ENCODE measurements around the gene THEMIS2. TPM values are rescaled to one million over a fixed set of nuclear protein-coding genes. Genes with fewer than 3 reads are reported as not detected.
A peak's percentile ranks its signal among the peaks of the same experiment; 100 is the strongest.

THEMIS2 gene
- total RNA-seq, 1 donor = 270 TPM

DNA sequence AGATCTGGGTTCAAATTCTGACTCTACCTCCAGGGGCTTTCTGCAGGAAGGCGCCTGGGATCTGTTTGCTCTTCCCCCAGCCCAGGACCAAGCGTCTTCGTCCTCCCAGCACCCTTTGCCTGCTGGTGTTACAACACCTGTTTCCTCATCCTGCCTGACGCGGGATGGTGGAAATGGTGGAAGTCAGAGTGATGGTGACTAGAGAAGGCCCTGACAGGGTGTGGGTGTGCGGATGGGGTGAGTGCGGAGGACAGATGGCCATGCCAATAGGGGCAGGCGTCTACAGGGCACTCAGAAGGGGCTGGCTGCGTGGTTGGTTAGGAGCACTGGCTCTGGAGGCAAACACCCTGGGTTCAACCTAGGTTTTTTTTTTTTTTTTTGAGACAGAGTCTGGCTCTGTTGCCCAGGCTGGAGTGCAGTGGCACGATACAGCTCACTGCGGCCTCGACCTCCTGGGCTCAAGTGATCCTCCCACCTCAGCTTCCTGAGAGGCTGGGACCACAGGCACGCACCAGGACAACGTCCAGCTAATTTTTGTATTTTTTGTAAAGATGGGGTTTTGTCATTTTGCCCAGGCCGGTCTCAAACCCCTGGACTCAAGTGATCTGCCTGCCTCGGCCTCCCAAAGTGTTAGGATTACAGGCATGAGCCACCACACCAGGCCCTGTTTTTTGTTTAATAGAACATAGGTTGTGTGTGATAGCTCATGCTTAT is 1.5 kb downstream of the THEMIS2 start:
- Histone ChIP-seq H3K4me1 (ENCODE audit: insufficient read depth, low read length) (peaks cover 90% of the 10 kb centered on the region), H3K9me3 (ENCODE audit: low read depth, low read length) (no peaks in the 10 kb centered on the region), H3K27me3 (ENCODE audit: insufficient read depth, low read length) (no peaks in the 10 kb centered on the region), H3K4me3 (ENCODE audit: low read length) (peak overlapping the region; percentile 98)

DNA sequence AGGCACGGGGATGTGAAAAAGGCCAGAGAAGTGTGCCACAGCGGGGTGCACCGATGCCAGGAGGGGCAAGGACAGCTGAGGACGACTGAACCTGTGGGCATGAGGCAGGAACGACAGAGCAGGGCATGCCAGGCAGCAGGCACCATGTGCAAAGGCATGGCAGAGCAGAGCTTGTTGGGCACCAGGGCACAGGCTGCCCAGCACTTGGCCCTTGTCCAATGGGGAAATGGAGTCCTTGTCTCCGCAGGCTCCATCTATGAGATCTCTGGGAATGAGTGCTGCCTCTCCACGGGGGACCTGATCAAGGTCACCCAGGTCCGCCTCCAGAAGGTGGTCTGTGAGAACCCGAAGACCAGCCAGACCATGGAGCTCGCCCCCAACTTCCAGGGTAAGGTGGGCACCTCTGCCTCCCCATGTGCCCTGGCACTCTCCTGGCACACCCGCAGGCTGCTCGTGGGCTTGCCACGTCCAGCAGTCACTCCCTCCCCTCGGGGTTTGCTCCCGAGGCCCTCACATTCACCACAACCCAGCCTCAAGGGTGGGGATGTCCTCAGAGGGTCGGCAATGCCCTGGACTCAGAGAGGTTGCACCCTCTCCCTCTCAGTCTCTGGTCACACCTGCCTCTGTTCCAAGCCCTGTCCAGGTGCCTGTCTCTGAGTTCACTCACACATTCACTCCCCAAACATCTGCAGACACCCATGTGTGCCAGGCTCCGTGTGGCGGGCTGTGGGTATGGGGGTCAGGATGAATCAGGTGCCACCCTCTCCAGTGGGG is 4.2 kb downstream of the THEMIS2 start:
- Histone ChIP-seq H3K4me1 (ENCODE audit: insufficient read depth, low read length) (peaks cover 89% of the 10 kb centered on the region), H3K4me3 (ENCODE audit: low read length) (no peak overlapping the region), H3K27me3 (ENCODE audit: insufficient read depth, low read length) (no peaks in the 10 kb centered on the region), H3K9me3 (ENCODE audit: low read depth, low read length) (no peaks in the 10 kb centered on the region)

DNA sequence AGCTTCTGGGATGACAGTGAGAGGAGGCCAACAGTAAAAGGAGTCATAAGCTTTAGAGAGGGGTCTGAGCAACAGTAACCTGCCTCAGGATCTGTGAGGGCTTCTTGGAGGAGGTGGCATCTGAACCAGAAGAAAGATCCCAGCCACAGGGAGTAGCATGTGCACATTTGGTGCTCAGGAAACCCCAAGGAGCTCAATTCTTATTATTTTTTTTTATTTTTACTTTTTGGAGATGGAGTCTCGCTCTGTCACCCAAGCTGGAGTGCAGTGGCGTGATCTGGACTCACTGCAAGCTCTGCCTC is 4.7 kb downstream of the THEMIS2 start:
- peaks cover 89% of the 10 kb centered on the region for H3K4me1 ChIP-seq (ENCODE audit: insufficient read depth, low read length)
- H3K9me3 ChIP-seq (ENCODE audit: low read depth, low read length) = no peaks in the 10 kb centered on the region
- no peaks in the 10 kb centered on the region for H3K27me3 ChIP-seq (ENCODE audit: insufficient read depth, low read length)
- no peak overlapping the region for H3K4me3 ChIP-seq (ENCODE audit: low read length)

DNA sequence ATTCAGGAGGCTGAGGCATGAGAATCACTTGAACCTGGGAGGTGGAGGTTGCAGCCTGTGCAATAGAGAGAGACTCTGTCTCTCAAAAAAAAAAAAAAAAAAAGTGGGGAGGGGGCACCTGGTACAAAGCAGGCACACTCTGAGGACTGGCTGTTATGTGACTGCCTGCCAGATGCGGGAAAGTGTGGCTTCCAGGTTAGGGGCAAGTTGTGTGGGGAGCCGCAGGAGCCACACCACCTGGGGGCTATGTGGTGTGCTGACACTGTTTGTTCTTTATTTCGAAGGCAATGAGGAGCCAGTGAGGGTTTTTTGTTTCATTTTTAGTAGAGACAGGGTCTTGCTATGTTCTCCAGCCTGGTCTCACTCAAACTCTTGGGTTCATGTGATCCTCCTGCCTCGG is 5.7 kb downstream of the THEMIS2 start:
- H3K9me3 ChIP-seq (ENCODE audit: low read depth, low read length) = no peaks in the 10 kb centered on the region
- no peaks in the 10 kb centered on the region for H3K27me3 ChIP-seq (ENCODE audit: insufficient read depth, low read length)
- H3K4me3 ChIP-seq (ENCODE audit: low read length) = no peak overlapping the region
- H3K4me1 ChIP-seq (ENCODE audit: insufficient read depth, low read length) = peaks cover 97% of the 10 kb centered on the region

GRCh38 chr1:27878787-27879335 is 6.5 kb downstream of the THEMIS2 start:
- Histone ChIP-seq H3K4me1 (ENCODE audit: insufficient read depth, low read length) (peaks cover 97% of the 10 kb centered on the region), H3K4me3 (ENCODE audit: low read length) (no peak overlapping the region)

GRCh38 chr1:27879374-27880082 is 7.2 kb downstream of the THEMIS2 start:
- no peaks in the 10 kb centered on the region for H3K9me3 ChIP-seq (ENCODE audit: low read depth, low read length)
- H3K4me3 ChIP-seq (ENCODE audit: low read length) = no peak overlapping the region
- H3K27me3 ChIP-seq (ENCODE audit: insufficient read depth, low read length) = no peaks in the 10 kb centered on the region
- H3K4me1 ChIP-seq (ENCODE audit: insufficient read depth, low read length) = peaks cover 97% of the 10 kb centered on the region

More at GRCh38 chr1:27878787-27879335, 6.5 kb downstream of the THEMIS2 start:
- Histone ChIP-seq H3K27me3 (ENCODE audit: insufficient read depth, low read length) (no peaks in the 10 kb centered on the region), H3K9me3 (ENCODE audit: low read depth, low read length) (no peaks in the 10 kb centered on the region)

DNA sequence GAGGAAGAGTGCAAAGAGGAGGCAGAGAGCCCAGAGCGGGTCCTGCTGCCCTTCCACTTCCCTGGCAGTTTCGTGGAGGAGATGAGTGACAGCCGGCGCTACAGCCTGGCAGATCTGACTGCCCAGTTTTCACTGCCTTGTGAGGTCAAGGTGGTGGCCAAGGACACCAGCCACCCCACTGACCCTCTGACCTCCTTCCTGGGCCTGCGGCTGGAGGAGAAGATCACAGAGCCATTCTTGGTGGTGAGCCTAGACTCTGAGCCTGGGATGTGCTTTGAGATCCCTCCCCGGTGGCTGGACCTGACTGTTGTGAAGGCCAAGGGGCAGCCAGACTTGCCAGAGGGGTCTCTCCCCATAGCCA is 10.2 kb downstream of the THEMIS2 start:
- H3K27me3 ChIP-seq (ENCODE audit: insufficient read depth, low read length) = no peaks in the 10 kb centered on the region
- peaks cover 98% of the 10 kb centered on the region for H3K4me1 ChIP-seq (ENCODE audit: insufficient read depth, low read length)
- no peaks in the 10 kb centered on the region for H3K9me3 ChIP-seq (ENCODE audit: low read depth, low read length)
- no peak overlapping the region for H3K4me3 ChIP-seq (ENCODE audit: low read length)

GRCh38 chr1:27883536-27883935 is 11.2 kb downstream of the THEMIS2 start:
- peaks cover 99% of the 10 kb centered on the region for H3K4me1 ChIP-seq (ENCODE audit: insufficient read depth, low read length)

GRCh38 chr1:27884006-27884954 is 11.9 kb downstream of the THEMIS2 start:
- no peak overlapping the region for H3K4me3 ChIP-seq (ENCODE audit: low read length)
- H3K4me1 ChIP-seq (ENCODE audit: insufficient read depth, low read length) = peaks cover 99% of the 10 kb centered on the region
- H3K9me3 ChIP-seq (ENCODE audit: low read depth, low read length) = no peaks in the 10 kb centered on the region
- no peaks in the 10 kb centered on the region for H3K27me3 ChIP-seq (ENCODE audit: insufficient read depth, low read length)

More at GRCh38 chr1:27883536-27883935, 11.2 kb downstream of the THEMIS2 start:
- Histone ChIP-seq H3K27me3 (ENCODE audit: insufficient read depth, low read length) (no peaks in the 10 kb centered on the region), H3K4me3 (ENCODE audit: low read length) (no peak overlapping the region), H3K9me3 (ENCODE audit: low read depth, low read length) (no peaks in the 10 kb centered on the region)

GRCh38 chr1:27885114-27885528 is 12.8 kb downstream of the THEMIS2 start:
- H3K4me3 ChIP-seq (ENCODE audit: low read length) = no peak overlapping the region

GRCh38 chr1:27885621-27886352 is 13.4 kb downstream of the THEMIS2 start:
- Histone ChIP-seq H3K27me3 (ENCODE audit: insufficient read depth, low read length) (no peaks in the 10 kb centered on the region), H3K9me3 (ENCODE audit: low read depth, low read length) (no peaks in the 10 kb centered on the region), H3K4me3 (ENCODE audit: low read length) (peak overlapping the region; percentile 2), H3K4me1 (ENCODE audit: insufficient read depth, low read length) (peaks cover 99% of the 10 kb centered on the region)

More at GRCh38 chr1:27885114-27885528, 12.8 kb downstream of the THEMIS2 start:
- no peaks in the 10 kb centered on the region for H3K9me3 ChIP-seq (ENCODE audit: low read depth, low read length)
- H3K27me3 ChIP-seq (ENCODE audit: insufficient read depth, low read length) = no peaks in the 10 kb centered on the region
- H3K4me1 ChIP-seq (ENCODE audit: insufficient read depth, low read length) = peaks cover 99% of the 10 kb centered on the region

- H3K4me3 ChIP-seq (ENCODE audit: low read length) = peak overlapping the region; percentile 2
- H3K9me3 ChIP-seq (ENCODE audit: low read depth, low read length) = no peaks in the 10 kb centered on the region
- no peaks in the 10 kb centered on the region for H3K27me3 ChIP-seq (ENCODE audit: insufficient read depth, low read length)
- peaks cover 100% of the 10 kb centered on the region for H3K4me1 ChIP-seq (ENCODE audit: insufficient read depth, low read length)
Observed at GRCh38 chr1:27886353-27886679, 14.0 kb downstream of the THEMIS2 start.

DNA sequence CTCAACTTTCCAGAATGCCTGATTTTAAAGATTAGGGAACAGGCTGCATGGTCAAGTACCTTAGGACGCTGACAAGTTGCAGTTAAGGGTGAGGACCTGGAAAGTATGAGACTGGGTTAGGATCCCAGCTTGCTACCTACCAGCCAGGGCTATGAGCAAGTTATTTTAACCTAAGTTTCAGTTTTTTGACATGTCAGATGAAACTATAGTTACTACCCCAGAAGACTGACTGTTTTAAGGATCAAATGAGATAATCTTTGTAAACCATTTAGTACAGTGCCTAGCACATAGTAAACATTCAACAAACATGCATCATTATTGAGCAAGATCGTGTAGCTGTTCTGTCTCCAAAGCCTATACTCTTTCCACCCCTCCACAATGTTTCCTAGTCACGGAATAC is 14.4 kb downstream of the THEMIS2 start:
- no peak overlapping the region for H3K4me3 ChIP-seq (ENCODE audit: low read length)
- H3K9me3 ChIP-seq (ENCODE audit: low read depth, low read length) = no peaks in the 10 kb centered on the region
- H3K4me1 ChIP-seq (ENCODE audit: insufficient read depth, low read length) = peaks cover 99% of the 10 kb centered on the region
- no peaks in the 10 kb centered on the region for H3K27me3 ChIP-seq (ENCODE audit: insufficient read depth, low read length)

Data from mononuclear cell (primary cell).